ENCODE data around the gene TTC3.

DNA sequence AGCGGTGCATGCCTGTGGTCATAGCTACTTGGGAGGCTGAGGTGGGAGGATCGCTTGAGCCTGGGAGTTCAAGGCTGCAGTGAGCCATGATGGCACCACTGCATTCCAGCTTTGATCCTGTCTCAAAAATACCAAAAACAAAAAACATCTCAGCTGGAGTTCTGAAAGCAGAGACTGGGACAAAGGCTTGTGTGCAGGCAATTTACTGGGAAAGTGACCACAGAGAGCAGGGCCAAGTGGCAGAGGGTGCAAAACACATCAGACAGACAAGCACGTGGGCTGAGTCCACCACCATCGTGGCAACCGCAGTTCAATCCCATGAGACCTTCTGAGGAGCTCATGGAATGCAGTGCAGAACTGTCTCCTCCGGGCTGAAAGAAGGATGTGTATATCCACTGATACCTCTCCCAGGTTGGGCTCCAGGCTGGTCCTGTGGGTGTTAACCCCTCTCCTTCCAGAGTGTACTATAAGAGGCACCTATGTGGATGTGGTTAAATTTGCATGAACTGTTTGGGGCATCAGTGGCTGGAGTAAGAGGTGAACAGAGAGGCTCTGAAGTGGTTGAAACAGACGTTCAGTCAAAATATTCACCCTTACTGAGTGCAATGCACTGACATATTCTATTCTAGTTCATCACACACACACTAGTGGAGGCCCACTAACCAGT lies 11.0 kb upstream of the TTC3 start:
- TF ChIP-seq FOXK1 (CRISPR knock-in tag; IDR thresholded peaks at IDR 0.05; ENCODE audit: borderline replicate concordance) (no peak), JUND (IDR thresholded peaks at IDR 0.05; ENCODE audit: borderline replicate concordance, low read depth, low read length) (no peak), JUND (tag; IDR thresholded peaks at IDR 0.05; ENCODE audit: borderline replicate concordance, low read depth, low read length) (no peak), ZZZ3 (IDR thresholded peaks at IDR 0.05) (no peak), ZSCAN29 (IDR thresholded peaks at IDR 0.05) (no peak), ZNF274 (IDR thresholded peaks at IDR 0.05; ENCODE audit: borderline replicate concordance, low read depth, low read length) (no peak), SIN3A (IDR thresholded peaks at IDR 0.05; ENCODE audit: borderline replicate concordance in 2 of 2, control insufficient read depth in 1 of 2, low read depth in 2 of 2, low read length in 2 of 2) (no peak), PHF8 (IDR thresholded peaks at IDR 0.05; ENCODE audit: borderline replicate concordance, low read length) (no peak), NCOR1 (IDR thresholded peaks at IDR 0.05) (no peak), ZNF77 (CRISPR knock-in tag; IDR thresholded peaks at IDR 0.05) (no peak), XRCC5 (IDR thresholded peaks at IDR 0.05; ENCODE audit: low read depth, low read length) (no peak), MYC (IDR thresholded peaks at IDR 0.05; ENCODE audit: low read depth, low read length) (no peak), MYC (CRISPR knock-in tag; IDR thresholded peaks at IDR 0.05; ENCODE audit: borderline replicate concordance, low read depth) (no peak), ZNF124 (CRISPR knock-in tag; IDR thresholded peaks at IDR 0.05) (no peak)
- TF ChIP-seq, protein P1, sequence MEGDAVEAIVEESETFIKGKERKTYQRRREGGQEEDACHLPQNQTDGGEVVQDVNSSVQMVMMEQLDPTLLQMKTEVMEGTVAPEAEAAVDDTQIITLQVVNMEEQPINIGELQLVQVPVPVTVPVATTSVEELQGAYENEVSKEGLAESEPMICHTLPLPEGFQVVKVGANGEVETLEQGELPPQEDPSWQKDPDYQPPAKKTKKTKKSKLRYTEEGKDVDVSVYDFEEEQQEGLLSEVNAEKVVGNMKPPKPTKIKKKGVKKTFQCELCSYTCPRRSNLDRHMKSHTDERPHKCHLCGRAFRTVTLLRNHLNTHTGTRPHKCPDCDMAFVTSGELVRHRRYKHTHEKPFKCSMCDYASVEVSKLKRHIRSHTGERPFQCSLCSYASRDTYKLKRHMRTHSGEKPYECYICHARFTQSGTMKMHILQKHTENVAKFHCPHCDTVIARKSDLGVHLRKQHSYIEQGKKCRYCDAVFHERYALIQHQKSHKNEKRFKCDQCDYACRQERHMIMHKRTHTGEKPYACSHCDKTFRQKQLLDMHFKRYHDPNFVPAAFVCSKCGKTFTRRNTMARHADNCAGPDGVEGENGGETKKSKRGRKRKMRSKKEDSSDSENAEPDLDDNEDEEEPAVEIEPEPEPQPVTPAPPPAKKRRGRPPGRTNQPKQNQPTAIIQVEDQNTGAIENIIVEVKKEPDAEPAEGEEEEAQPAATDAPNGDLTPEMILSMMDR (IDR thresholded peaks at IDR 0.05 in 2 of 3, conservative IDR thresholded peaks at IDR 0.05 in 1 of 3; ENCODE audit: insufficient read depth in 2 of 3, low read depth in 1 of 3, low read length in 3 of 3), result no peak
- TF ChIP-seq, protein P2, sequence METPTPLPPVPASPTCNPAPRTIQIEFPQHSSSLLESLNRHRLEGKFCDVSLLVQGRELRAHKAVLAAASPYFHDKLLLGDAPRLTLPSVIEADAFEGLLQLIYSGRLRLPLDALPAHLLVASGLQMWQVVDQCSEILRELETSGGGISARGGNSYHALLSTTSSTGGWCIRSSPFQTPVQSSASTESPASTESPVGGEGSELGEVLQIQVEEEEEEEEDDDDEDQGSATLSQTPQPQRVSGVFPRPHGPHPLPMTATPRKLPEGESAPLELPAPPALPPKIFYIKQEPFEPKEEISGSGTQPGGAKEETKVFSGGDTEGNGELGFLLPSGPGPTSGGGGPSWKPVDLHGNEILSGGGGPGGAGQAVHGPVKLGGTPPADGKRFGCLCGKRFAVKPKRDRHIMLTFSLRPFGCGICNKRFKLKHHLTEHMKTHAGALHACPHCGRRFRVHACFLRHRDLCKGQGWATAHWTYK (CRISPR knock-in tag; IDR thresholded peaks at IDR 0.05), result no peak
